ENCODE results near the gene GP1BA.
"Not testable (repeated sequence)": the region's sequence is repeated elsewhere in the genome, so short reads cannot be mapped to it uniquely, and the experiment has no call there.

Gene GP1BA

DNA sequence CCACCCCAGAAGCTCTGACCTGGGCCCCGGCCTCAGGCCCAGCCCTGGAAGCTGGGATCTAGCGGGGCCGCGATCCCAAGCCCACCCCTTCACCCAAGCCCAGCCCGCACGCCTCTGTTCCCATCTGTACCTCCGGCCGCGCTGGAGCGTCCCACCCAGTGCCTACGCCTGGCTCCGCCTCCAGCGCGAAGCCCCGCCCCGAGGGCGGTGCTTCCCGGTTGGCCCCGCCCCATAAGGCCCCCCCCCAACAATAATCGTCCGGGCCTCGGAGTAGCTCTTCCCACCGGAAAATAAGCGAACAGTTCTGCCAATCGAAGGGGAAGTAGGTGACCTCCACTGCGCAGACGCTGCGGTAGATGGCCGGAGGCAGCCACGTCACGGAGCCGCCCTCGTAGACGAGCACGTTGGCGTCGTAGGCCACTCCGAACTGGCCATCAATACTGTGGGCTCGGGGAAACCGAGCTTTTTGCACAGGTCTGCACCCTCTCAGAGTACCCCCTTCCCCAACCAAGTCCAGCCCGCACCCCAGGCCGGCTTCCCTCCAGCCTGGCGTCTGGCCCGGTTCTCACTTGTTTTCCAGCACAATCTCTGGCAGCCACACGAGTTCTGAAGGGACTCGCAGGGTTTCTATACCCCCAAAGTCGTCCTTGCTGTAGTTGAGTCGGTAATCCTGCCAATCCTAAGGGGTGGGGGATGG, 30.3 kb upstream of the GP1BA start:
- TF ChIP-seq, protein P1, sequence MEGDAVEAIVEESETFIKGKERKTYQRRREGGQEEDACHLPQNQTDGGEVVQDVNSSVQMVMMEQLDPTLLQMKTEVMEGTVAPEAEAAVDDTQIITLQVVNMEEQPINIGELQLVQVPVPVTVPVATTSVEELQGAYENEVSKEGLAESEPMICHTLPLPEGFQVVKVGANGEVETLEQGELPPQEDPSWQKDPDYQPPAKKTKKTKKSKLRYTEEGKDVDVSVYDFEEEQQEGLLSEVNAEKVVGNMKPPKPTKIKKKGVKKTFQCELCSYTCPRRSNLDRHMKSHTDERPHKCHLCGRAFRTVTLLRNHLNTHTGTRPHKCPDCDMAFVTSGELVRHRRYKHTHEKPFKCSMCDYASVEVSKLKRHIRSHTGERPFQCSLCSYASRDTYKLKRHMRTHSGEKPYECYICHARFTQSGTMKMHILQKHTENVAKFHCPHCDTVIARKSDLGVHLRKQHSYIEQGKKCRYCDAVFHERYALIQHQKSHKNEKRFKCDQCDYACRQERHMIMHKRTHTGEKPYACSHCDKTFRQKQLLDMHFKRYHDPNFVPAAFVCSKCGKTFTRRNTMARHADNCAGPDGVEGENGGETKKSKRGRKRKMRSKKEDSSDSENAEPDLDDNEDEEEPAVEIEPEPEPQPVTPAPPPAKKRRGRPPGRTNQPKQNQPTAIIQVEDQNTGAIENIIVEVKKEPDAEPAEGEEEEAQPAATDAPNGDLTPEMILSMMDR (IDR thresholded peaks at IDR 0.05; ENCODE audit: borderline replicate concordance, control extremely low read depth, extremely low read depth, insufficient read depth, missing control alignments), result no peak
- in situ Hi-C loops (cut with MboI; ENCODE audit: low sequenced_read_pairs, unreplicated experiment), result no loop called here
- DNase-seq (ENCODE audit: low spot score), result no peak

DNA sequence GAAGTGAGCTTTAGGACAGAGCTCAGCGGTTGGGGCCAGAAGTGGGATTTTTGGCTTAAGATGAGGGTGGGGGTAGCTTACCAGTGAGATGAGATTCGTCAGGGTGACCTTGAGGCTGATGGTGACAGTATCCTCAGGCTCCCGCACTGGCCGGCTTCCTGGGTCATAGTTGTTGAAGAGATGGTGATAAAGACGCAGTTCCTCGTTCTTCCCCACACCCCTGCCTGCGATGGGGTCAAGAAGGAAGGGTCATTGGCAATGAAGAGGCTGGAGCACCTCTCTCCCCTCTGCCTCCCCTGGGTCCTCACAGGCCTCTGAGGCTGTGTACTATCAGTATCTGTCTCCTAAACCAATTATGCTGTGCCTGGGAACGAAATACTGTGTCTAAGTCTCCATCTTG, 29.5 kb upstream of the GP1BA start:
- in situ Hi-C loops (cut with MboI; ENCODE audit: low sequenced_read_pairs, unreplicated experiment), result no loop called here
- TF ChIP-seq, protein P1 (IDR thresholded peaks at IDR 0.05; ENCODE audit: borderline replicate concordance, control extremely low read depth, extremely low read depth, insufficient read depth, missing control alignments), result no peak
- no peak for DNase-seq (ENCODE audit: low spot score)

DNA sequence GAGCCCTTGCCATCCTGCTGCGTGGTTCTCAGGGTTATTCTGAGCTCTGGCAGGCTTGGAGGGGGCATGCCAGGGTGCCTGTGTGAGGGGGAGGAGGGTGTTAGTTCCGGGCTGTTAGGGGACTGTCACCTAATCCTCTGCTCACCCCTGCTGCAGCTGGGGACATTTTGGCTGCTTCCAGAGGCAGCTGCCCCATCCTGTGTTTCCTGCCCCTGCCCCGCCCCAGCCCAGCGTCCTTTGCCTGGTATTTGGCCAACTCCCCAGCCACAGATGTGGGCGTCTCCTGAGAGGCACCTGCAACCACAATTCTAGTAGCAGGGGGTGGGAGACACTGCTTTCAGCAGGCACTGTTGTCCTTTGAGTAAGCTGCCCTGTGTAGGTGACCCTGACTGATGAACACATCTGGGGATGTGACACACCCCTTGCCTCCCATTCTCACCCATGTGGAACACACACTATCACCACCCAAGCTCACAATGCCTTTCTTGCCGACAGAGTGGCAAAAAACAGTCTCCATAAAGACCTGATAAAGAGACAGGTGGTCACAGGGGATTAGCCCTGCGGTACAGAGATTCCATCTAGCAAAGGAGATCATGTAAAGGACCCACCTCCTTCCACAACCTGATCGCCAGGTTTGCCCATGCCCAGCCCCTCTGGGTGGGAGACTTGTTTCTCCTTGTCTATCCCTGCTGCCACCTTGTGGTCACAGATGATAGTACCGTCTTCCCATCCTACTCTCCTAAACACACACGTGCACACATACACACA, 28.8 kb upstream of the GP1BA start, which contains the start of gene CHRNE:
CHRNE (minus strand) TSS at position 48 of the 768 bp plus-strand sequence; CDS start at position 13, 35 bp downstream.
- DNase-seq (ENCODE audit: low spot score), result peak; percentile 69
- TF ChIP-seq, protein P1 (IDR thresholded peaks at IDR 0.05; ENCODE audit: borderline replicate concordance, control extremely low read depth, extremely low read depth, insufficient read depth, missing control alignments), result peak; percentile 34
- in situ Hi-C loops (cut with MboI; ENCODE audit: low sequenced_read_pairs, unreplicated experiment), result no loop called here

DNA sequence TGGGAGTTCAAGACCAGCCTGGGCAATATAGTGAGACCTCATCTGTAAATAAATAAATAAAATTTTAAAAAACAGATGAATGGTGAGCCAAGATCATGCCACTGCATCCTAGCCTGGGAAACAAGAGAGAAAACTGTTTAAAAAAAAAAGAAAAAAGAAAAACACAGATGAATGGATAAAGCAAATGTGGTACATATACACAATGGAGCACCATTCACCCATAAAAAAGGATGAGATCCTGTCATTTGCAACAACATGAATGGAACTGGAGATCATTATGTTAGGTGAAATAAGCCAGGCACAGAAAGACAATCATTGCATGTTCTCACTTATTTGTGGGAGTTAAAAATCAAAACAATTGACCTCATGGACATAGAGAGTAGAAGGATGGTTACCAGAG, 25.4 kb upstream of the GP1BA start:
- in situ Hi-C loops (cut with MboI; ENCODE audit: low sequenced_read_pairs, unreplicated experiment); DNase-seq (ENCODE audit: low spot score): not testable (repeated sequence)

DNA sequence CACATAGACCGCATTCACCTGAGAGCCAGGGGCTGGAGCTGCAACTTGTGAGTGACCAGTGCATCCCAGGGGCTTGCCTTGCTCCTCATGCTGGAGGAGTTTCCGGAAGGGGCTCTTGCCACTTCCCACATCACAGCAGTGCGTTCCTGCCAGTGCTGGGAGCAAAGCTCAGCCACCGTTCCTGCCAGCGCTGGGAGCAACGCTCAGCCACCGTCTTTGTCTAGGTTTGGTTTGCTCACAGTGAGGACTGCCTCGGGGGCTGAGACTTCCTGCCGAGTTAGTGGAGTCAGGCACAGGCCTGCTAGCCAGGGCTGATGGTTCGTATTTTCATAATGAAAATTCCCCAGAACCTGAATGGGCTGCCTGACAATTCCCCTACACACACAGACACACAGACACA, 23.8 kb upstream of the GP1BA start:
- DNase-seq (ENCODE audit: low spot score), result no peak
- in situ Hi-C loops (cut with MboI; ENCODE audit: low sequenced_read_pairs, unreplicated experiment), result no loop called here

DNA sequence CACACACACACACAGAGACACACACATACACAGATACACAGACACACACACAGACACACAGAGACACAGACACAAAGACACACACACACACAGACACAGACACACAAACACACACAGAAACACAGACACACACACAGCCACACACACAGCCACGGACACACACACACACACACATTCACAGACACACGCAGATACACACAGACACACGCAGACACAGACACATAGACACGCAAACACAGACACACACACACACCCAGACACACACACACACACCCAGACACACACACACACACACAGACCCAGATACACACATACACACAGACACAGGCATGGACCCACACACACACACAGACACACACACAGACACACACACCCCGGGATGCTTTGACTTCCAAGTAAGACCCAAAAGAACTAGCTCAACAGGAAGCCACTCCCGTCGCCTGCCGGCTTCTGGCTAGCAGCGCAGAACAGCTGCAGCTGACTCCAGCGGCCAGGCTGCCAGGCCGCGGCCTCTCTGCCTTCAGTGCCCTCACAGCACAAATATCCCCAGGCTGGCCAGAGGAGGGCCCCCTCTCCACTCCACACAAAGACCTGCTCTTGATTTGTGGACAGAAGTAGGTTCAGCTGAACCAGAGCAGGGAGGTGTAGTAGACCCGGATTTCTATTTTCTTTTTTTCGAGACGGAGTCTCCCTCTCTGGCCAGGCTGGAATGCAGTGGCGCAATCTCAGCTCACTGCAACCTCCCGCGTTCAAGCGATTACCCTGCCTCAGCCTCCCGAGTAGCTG, 23.2 kb upstream of the GP1BA start:
- DNase-seq (ENCODE audit: low spot score), result peak; percentile 90
- in situ Hi-C loops (cut with MboI; ENCODE audit: low sequenced_read_pairs, unreplicated experiment), result no loop called here
- TF ChIP-seq, protein P1 (IDR thresholded peaks at IDR 0.05; ENCODE audit: borderline replicate concordance, control extremely low read depth, extremely low read depth, insufficient read depth, missing control alignments), result peak; percentile 72

More for the DNA sequence above, 23.8 kb upstream of the GP1BA start:
- TF ChIP-seq, protein P1 (IDR thresholded peaks at IDR 0.05; ENCODE audit: borderline replicate concordance, control extremely low read depth, extremely low read depth, insufficient read depth, missing control alignments), result no peak

All from GM13976 (cell line).